Putamen (tissue), 1 donor: ENCODE data around the gene ZNF132.
"Not testable (repeated sequence)": the region's sequence is repeated elsewhere in the genome, so short reads cannot be mapped to it uniquely, and the experiment has no call there.

ENCODE experiments used
- DNase-seq: peaks from one replicate; pipeline ENCODE4 v3.0.0-alpha.2; 2016; ENCODE audit warnings: low spot score

ZNF132 gene

DNA sequence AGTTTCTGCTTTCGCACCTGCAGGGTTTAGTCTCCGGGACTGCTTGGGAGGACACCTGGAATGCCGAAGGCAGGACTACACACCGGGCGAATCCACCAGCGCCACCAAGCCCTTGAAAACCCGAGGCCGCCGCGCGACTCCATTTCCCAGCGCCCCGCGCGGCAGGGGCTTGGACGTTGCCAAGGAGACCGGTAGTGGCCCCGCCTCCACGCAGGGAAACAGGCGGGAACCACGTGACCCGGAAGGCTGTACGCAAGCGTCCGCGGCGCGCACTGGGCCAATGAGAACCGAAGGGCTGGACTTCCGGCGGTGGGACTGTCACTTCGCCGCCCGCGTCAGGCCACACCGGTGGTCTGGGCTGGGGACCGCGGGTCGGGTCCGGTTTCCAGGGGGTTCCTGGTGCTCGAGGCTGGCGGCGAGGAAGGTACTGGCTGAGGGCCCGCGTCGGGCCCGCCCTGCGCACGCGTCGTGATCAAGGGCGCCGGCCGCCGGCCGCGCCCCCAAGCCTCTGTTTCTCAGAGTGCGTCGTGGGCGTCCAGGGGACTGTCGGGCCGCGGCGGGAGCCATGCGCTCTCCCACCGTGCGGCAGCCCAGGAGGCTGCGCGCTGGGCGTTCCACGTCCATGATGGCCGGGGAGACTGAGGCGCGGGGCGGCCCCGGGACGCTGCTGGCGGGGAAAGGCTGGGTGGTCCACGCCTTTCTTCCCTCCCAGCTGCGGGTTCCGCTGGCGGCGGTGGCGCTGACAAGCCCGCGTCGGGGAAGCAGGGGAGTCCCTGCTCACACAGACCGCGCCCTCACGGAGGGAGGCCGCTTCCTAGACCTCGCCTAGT is 27.0 kb upstream of the ZNF132 start, which contains the start of gene ZNF324:
TSS of gene ZNF324 (plus strand) at position 321 of the 830 bp plus-strand sequence. CDS start 2,106 bp downstream, outside the sequence.
- peak; percentile 97 for DNase-seq

DNA sequence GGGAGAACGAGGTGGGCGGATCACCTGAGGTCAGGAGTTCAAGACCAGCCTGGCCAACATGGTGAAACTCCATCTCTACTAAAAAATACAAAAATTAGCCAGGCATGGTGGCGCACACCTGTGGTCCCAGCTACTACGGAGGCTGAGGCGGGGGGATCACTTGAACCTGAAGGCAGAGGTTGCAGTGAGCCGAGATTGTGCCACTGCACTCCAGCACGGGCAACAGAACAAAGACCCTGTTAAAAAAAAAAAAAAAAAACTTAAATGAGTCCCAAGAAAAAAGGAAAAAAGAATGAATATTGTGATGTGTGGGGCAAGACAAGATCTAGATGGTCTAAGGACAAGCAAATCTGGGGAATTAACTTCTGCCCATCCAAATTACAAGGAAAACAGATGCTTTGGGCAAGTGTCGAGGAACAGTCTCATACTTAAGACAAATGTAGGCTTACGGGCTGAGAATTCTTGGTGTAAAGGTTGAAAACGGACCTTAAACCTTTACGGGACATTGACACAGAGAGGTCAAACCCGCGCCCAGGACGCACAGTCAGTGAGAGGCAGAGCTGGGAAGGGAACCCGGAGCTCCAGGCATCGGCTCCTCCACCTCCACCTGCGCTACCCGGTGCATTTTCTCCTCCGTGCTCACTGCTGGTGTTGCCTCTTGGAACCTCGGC is 26.3 kb upstream of the ZNF132 start:
- no peak for DNase-seq

DNA sequence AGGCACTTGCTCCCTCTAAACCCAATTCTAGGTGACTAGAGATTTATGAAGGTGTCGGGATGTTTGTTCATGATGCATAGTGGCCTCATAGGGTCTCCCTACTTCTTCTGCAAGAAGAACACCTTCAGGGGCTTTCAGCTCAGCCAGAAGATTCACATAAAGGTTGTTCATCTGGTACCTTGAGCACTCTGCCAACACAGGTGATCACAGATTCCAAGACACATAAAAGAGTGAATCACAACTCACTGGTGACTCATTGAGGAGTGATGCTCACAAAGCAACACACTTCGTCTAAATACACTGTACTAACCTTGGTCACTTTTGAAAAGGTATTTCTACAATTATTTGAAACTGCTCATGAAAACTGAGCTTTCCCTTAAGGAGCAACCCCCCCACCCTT is 20.1 kb upstream of the ZNF132 start:
- DNase-seq = no peak

DNA sequence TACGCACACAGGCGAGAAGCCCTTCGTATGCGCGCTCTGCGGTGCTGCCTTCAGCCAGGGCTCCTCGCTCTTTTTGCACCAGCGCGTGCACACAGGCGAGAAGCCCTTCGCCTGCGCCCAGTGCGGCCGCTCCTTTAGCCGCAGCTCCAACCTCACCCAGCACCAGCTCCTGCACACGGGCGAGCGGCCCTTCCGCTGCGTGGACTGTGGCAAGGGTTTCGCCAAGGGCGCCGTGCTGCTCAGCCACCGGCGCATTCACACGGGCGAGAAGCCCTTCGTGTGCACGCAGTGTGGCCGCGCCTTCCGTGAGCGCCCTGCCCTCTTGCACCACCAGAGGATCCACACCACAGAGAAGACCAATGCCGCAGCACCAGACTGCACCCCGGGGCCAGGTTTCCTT is 16.2 kb upstream of the ZNF132 start:
- no peak for DNase-seq

DNA sequence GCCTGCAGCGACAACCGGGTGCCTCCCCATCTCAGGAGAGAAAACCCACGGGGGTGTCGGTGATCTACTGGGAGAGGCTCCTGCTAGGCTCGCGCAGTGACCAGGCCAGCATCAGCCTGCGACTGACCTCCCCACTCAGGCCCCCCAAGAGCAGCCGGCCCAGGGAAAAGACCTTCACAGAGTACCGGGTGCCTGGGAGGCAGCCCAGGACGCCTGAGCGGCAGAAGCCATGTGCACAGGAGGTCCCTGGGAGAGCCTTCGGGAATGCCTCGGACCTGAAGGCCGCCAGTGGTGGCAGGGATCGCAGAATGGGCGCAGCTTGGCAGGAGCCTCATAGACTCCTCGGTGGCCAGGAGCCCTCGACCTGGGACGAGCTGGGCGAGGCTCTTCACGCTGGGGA is 15.4 kb upstream of the ZNF132 start:
- no peak for DNase-seq

DNA sequence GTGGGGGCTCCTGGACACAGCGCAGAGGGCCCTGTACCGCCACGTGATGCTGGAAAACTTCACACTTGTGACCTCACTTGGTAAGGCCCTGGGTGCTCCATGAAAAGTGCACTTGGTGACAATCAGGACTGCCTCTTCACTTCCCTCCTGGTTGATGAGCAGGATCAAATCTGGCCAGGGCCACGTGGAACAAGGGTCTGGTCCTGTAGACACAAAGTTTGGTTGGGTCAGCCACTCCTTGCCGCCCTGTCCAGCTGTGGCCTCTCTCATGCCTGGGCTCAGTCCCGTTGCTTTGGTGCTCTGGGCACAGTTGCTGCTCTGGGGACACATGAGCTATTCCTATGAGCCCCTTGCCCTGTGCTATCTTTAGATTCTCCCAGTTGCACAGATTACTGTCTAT is 13.8 kb upstream of the ZNF132 start:
- no peak for DNase-seq

DNA sequence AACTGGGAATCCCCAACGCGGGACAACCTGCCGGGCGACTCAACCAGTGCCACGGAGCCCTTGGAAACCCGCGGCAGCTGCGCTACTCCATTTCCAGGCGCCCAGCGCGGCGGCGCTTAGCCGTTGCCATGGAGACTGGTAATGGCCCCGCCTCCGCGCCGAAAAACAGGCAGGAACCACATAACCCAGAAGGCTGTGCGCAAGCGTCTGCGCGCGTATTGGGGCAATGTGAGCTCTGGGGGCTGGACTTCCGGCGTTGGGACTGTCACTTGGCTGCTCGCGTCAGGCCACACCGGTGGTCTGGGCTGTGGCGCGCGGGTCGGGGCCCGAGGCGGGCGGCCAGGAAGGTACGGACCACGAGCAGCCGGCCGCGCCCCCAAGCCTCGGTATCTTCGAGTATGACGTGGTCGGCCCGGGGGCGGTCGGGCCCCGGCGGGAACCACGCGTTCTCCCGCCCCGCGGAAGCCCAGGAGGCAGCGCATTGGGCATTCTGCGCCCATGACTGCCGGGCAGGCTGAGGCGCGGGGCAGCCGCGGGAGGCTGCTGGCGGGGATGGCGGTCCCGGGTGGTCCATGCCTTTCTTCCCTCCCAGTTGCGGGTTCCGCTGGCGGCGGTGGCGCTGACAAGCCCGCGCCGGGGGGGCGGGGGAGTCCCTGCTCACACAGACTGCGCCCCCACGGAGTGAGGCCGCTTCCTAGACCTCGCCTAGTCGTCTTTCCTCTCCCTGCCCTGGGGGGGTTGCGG is 11.6 kb upstream of the ZNF132 start, which contains the start of gene ZNF324B:
TSS of gene ZNF324B (plus strand) at position 265 of the 744 bp plus-strand sequence. CDS start 2,080 bp downstream, outside the sequence.
- peak; percentile 97 for DNase-seq

DNA sequence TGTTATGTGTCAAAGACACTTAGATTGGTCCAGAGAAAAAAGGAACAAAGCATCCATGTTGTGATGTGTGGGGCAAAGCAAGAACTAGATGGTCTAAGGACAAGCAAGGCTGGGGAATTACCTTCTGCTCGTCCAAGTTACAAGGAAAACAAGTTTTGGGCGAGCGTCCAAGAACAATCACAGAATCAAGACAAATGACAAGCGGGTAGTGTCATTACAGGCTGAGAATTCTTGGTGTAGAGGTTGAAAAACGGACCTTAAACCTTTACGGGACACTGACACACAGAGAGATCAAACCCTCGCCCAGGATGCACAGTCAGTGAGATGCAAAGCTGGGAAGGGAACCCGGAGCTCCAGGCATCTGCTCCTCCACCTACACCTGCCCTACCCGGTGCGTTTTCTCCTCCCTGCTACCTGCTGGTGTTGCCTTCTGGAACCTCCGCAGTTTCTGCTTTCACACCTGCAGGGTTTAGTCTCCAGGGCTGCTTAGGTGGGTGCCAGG is 11.0 kb upstream of the ZNF132 start:
- no peak for DNase-seq

DNA sequence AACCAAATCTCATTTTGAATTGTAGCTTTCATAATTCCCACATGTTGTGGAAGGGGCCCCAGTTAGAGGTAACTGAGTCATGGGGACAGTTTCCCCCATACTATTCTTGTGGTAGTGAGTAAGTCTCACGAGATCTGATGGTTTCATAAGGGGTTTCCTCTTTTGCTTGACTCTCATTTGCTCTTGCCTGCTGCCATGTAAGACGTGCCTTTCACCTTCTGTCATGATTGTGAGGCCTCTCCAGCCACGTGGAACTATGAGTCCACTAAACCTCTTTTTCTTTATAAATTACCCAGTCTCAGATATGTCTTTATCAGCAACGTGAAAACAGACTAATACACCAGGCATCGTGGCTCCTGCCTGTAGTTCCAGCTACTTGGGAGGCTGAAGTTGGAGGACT is 10.0 kb upstream of the ZNF132 start:
- DNase-seq = not testable (repeated sequence)

DNA sequence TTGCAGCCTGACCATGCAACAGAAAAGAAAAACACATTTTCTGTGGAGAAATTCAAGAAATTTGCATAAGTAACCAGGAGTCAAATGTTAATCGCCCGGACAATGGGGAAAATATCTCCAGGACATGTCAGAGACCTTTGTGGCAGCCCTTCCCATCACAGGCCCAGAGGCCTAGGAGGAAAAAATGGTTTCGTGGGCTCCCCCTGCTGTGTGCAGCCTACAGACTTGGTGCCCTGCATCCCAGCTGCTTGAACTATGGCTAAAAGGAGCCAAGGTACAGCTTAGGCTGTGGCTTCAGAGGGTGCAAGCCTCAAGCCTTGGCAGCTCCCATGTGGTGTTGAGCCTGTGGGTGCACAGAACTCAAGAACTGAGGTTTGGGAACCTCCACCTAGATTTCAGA is 8.9 kb upstream of the ZNF132 start:
- not testable (repeated sequence) for DNase-seq

DNA sequence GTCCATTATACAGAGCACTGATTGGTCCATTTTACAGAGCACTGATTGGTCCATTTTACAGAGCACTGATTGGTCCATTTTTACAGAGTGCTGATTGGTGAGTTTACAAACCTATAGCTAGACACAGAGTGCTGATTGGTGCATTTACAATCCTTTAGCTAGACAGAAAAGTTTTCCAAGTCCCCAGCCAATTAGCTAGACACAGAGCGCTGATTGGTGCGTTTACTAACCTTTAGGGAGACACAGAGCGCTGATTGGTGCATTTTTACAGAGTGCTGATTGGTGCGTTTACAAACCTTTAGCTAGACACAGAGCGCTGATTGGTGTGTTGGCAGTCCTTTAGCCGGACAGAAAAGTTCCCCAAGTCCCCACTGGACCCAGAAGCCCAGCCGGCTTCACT is 3.0 kb upstream of the ZNF132 start:
- not testable (repeated sequence) for DNase-seq

DNA sequence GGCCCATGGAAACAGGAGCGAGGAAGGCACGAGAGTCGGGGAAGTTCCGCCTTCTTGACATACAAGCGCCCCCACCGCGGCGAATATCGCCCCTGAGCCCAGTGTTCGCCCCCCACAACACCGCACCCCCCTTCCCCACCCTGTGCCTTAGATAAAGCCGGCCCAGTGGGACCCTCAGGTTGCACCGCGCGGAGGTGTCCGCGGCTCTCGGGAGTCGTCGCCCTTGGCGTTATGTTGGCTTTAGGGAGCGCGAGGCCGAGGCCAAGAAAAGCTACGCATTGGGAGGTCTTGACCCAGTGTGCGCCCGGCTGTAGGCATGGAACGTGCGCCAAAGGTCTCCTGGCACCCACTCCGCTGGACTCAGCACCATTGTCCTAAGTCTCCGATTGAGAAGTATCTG is 603 bp upstream of the ZNF132 start:
- no peak for DNase-seq

DNA sequence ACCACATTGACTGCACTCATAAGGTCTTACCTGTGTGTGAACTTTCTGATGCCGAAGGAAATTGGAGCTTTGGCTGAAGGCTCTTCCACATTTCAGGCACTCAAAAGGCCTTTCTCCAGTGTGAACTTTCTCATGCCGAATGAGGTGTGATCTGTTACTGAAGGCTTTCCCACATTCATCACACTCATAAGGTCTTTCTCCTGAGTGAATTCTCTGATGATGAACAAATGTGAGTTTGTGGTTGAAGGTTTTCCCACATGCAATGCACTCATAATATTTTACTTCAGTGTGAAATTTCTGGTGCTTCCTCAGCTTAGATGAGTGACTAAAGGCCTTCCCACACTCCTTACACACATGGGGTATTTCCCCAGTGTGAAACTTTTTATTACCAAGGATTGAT is 5.7 kb downstream of the ZNF132 start:
- DNase-seq = no peak

DNA sequence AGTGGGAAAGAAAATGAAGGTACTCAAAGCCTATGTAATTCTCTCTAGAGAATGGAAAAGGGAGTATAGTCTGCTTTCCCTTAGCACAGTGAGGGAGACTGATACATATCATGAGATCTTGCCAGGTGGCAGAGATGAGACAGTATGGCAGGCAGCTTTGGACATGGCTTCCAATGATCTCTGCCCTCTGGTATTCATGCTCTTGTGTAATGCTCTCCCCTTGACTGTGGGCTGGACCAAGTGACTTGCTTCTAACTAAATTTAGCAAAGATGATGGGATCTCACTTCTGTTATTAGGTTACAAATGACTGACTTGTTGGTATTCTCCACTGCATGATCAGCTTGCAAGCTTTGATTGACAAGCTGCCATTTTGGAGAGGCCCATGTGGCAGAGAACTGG is 10.2 kb downstream of the ZNF132 start:
- no peak for DNase-seq

DNA sequence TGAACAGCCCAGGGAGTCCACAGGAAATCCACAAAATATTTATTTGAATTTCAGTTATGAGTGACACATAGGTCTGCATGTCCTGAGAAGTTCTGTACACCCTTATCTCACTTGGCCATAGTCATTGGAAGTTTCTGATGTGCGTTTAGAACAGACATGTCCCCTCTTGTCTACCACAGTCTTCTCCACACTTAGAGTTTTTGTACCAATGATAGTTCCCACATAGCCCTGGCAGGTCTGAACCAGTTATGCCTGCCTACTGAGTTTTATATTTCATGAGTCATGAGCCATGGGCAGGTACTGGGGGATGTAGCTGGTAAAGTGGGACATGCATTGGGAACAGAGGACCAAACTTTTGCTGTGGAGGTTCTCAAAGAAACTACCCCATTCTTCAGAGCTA is 11.3 kb downstream of the ZNF132 start:
- no peak for DNase-seq

DNA sequence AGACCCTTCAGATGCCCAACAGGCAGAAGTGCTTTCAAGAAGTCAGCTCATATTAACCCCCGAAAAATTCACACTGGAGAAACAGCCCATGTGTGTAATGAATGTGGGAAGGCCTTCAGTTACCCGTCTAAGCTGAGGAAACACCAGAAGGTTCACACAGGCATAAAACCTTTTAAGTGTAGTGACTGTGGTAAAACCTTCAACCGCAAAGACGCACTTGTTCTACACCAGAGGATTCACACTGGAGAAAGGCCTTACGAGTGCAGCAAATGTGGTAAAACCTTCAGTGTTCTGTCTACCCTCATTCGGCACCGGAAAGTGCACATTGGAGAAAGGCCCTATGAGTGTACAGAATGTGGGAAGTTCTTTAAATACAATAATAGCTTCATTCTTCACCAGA is 22.9 kb downstream of the ZNF132 start:
- no peak for DNase-seq

DNA sequence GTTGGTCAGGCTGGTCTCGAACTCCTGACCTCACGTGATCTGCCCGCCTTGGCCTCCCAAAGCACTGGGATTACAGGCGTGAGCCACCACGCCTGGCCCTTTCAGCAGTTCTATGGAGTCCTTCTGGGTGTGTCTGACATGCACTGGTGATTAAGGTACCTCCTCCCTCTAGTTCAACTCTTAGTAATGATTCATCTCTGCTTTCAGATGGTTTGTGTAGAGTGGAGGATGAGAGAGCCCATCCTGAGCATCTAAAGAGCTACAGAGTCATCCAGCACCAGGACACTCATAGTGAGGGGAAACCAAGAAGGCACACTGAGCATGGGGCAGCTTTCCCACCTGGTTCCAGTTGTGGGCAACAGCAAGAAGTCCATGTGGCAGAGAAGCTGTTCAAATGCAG is 23.3 kb downstream of the ZNF132 start:
- no peak for DNase-seq

DNA sequence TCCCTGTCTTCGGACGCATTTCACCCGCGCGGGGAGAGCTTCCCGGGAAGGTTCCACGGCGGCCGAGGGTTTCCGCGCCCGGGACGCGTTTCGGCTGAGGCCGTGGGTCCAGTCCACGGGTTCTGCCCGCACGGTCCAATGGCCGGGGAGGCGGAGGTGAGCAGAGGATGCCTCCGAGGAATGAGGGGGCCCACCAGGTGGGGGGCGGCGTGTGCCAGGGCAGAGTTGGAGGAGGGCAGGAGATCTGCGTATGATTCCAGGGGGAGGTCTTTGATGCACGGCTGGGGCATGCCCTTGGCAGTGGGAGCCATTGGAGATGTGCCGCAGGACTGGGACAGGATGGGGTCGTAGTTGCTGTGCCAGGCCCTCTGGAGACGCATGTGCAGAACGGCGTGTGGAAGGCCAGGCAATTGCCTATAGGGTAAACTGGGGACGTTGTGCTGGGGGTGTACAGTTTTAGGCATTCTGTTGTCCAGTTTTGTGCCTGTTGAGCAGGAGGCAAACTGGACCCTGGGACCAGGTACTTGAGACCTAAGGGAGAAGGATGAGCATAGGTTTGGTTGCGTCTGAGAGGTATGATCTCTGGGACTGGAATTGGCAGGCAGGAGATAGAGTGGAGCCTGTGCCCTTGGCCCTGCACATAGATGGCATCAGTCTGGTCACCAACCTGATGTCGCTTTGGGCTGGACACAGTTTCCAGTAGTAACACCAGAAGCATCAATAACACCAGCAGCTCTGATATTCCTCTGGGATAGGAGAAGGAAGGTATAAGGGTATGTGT is 30.8 kb downstream of the ZNF132 start:
- no peak for DNase-seq

DNA sequence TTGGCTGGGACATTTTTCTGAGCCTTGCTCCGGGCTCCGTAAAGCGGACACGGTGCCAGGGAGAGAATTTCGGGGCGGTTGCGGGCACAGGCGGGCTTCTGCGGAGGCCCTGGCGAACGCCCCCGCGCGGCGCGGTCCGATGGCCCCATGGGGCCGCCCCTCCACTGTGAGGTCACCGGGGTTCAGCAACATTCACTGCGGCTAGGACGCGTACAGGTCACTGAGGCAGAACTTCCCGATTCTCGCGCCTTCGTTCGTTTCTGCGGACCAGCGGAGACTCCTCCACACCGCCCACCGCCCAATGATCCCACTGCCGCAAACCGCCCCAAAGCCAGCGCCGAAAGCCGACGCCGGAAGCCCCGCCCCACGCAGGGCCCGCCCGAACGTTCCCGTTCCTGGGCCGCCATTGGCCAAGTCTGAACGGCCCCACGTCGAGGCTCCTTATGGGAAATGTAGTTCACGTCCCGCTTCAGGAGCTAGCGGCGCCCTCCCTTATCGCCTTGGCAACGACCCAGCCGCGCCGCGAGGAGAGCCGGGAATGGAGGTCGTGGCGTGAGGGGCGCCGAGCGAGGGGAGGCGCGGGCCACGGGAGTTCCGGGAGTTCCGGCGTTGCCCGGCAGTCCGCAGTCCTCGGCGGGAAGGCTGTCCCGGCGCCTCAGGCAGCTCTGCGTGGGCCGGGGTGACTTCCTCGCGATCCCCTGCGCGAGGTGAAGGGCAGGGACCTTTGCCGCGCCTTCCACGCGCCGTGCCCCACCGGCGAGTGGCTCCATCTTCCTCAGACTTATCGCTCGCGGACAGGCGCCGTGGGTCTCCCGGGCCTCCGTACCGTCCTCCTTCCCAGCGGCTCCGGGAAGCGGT is 31.6 kb downstream of the ZNF132 start, which contains the start of gene ZNF584:
TSS of gene ZNF584 (plus strand) at position 498 of the 858 bp plus-strand sequence. CDS start 499 bp downstream, outside the sequence.
- DNase-seq = peak; percentile 97

DNA sequence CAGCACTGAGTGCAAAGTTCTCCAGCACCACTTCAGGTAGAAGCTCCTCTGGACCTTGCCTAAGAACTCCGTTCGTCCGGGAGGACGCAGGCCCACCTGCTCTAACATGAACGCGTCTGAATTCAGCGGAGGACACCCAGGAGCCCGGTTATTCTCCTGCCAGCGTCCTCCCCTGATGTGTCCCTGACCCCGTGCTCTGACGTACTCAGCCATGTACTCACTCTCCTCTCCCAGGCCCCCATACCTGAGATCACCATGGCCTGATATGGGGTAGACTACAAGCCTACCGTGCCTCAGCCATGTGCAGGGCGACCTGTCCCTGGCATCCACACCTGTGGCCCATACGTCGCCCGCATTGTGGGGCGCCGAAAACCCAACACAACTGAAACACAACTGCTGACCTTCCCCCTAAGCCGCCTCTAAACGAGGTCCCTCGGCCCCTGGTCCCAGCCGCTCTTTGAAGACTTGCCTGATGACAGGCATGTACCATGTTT is 32.2 kb downstream of the ZNF132 start:
- DNase-seq = no peak
